Stimulated activated CD8-positive, alpha-beta memory T cell treated with anti-CD3 and anti-CD28 coated beads, Interleukin-15, amount 100 ng/mL, for 48 hours (primary cell): ENCODE measurements around the gene NRROS.
"Not testable (repeated sequence)": the region's sequence is repeated elsewhere in the genome, so short reads cannot be mapped to it uniquely, and the experiment has no call there.

Experiments used
- DNase-seq, 2 donors: peaks; one replicate each; pipeline ENCODE4 v3.0.0-alpha.2; 2020; ENCODE audit warnings: low read depth in 2 of 2

NRROS gene

GRCh38 chr3:196639483-196640296 lies at the start of gene NRROS:
NRROS (plus strand) TSS chr3:196639694; CDS start chr3:196654540, 14,846 bp downstream.
- peak; percentile 60 to 67 for DNase-seq

GRCh38 chr3:196590279-196590678 lies 49.2 kb upstream of the NRROS start:
- no peak for DNase-seq

- DNase-seq, result no peak
These were observed 43.1 kb upstream of the NRROS start for GRCh38 chr3:196596355-196596754.

- DNase-seq, result peak in 1 of 2 donors; percentile 21
These were observed 41.3 kb upstream of the NRROS start for GRCh38 chr3:196597971-196598733.

- DNase-seq, result no peak
These were observed 39.8 kb upstream of the NRROS start for GRCh38 chr3:196599734-196600128.

- no peak for DNase-seq
These were observed 39.1 kb upstream of the NRROS start for GRCh38 chr3:196600359-196600758.

GRCh38 chr3:196602673-196603072 lies 36.8 kb upstream of the NRROS start:
- no peak for DNase-seq

GRCh38 chr3:196603683-196604082 lies 35.8 kb upstream of the NRROS start:
- DNase-seq, result no peak

GRCh38 chr3:196604548-196604947 lies 34.9 kb upstream of the NRROS start:
- peak in 1 of 2 donors; percentile 38 for DNase-seq

GRCh38 chr3:196608693-196609092 lies 30.8 kb upstream of the NRROS start:
- DNase-seq, result no peak

GRCh38 chr3:196609343-196609775 lies 30.1 kb upstream of the NRROS start:
- peak; percentile 83 to 91 for DNase-seq

GRCh38 chr3:196609805-196610515 lies 29.5 kb upstream of the NRROS start:
- no peak for DNase-seq

GRCh38 chr3:196611761-196612483 lies 27.6 kb upstream of the NRROS start:
- no peak for DNase-seq

GRCh38 chr3:196615234-196615633 lies 24.3 kb upstream of the NRROS start:
- DNase-seq, result not testable (repeated sequence)

GRCh38 chr3:196617256-196617655 lies 22.2 kb upstream of the NRROS start:
- DNase-seq, result no peak

- DNase-seq, result no peak
These were observed 20.3 kb upstream of the NRROS start for GRCh38 chr3:196619223-196619622.

GRCh38 chr3:196619627-196620026 lies 19.9 kb upstream of the NRROS start:
- DNase-seq, result not testable (repeated sequence)

- peak in 1 of 2 donors; percentile 49 for DNase-seq
These were observed 19.3 kb upstream of the NRROS start for GRCh38 chr3:196620161-196620604.

- DNase-seq, result no peak
These were observed 18.8 kb upstream of the NRROS start for GRCh38 chr3:196620684-196621083.

- no peak for DNase-seq
These were observed 17.9 kb upstream of the NRROS start for GRCh38 chr3:196621611-196622010.

GRCh38 chr3:196624067-196624790 lies 15.3 kb upstream of the NRROS start:
- DNase-seq, result peak in 1 of 2 donors; percentile 63
